ENCODE results near the gene OR51B2. TPM values are rescaled to one million over a fixed set of nuclear protein-coding genes. Genes with fewer than 3 reads are reported as not detected.

The OR51B2 gene
- total and polyA plus RNA-seq, 4 donors = 0.17 to 0.37 TPM; not detected in 2

GRCh38 chr11:5291207-5291838 is 32.8 kb downstream of the OR51B2 start:
- H3K27me3 ChIP-seq (ENCODE audit: control insufficient read depth in 4 of 4, insufficient read depth in 4 of 4, low read length in 3 of 4) = no peaks in the 10 kb centered on the region
- no peak overlapping the region for H3K4me3 ChIP-seq (ENCODE audit: low read depth in 1 of 3, low read length in 3 of 3)
- H3K36me3 ChIP-seq (ENCODE audit: control insufficient read depth in 4 of 4, insufficient read depth in 3 of 4, low read depth in 1 of 4, low read length in 3 of 4) = no peaks in the 10 kb centered on the region
- no peaks in the 10 kb centered on the region for H3K4me1 ChIP-seq (ENCODE audit: control insufficient read depth in 4 of 4, insufficient read depth in 4 of 4, low read length in 3 of 4)
- no peak for DNase-seq (ENCODE audit: low spot score)
- H3K9me3 ChIP-seq (ENCODE audit: control insufficient read depth in 4 of 4, low read length in 3 of 4) = no peaks in the 10 kb centered on the region
- no peak overlapping the region for H3K9ac ChIP-seq (ENCODE audit: low read depth in 1 of 2, low read length in 2 of 2)
- 81% methylated on average over 1 of the region's 1 CpG for whole genome bisulfite sequencing
- no peak overlapping the region for H3K27ac ChIP-seq (ENCODE audit: low read depth in 1 of 2, low read length in 2 of 2)
- TF ChIP-seq SP1 (IDR thresholded peaks at IDR 0.05) = no peak
- TF ChIP-seq RXRA (IDR thresholded peaks at IDR 0.05) = no peak
- peak; percentile 41 to 51 for TF ChIP-seq RAD21 (IDR thresholded peaks at IDR 0.05)
- TF ChIP-seq FOXA1 (IDR thresholded peaks at IDR 0.05) = no peak
- peak; percentile 31 for TF ChIP-seq CTCF (IDR thresholded peaks at IDR 0.05; ENCODE audit: low read depth, low read length, missing input control)
- TF ChIP-seq YY1 (IDR thresholded peaks at IDR 0.05) = no peak
- TF ChIP-seq ATF3 (IDR thresholded peaks at IDR 0.05) = no peak
- TF ChIP-seq FOXA2 (IDR thresholded peaks at IDR 0.05) = no peak

- Histone ChIP-seq H3K9me3 (ENCODE audit: control insufficient read depth in 4 of 4, low read length in 3 of 4) (no peaks in the 10 kb centered on the region), H3K9ac (ENCODE audit: low read depth in 1 of 2, low read length in 2 of 2) (no peak overlapping the region), H3K4me1 (ENCODE audit: control insufficient read depth in 4 of 4, insufficient read depth in 4 of 4, low read length in 3 of 4) (no peaks in the 10 kb centered on the region), H3K27me3 (ENCODE audit: control insufficient read depth in 4 of 4, insufficient read depth in 4 of 4, low read length in 3 of 4) (no peaks in the 10 kb centered on the region), H3K4me3 (ENCODE audit: low read depth in 1 of 3, low read length in 3 of 3) (no peak overlapping the region), H3K27ac (ENCODE audit: low read depth in 1 of 2, low read length in 2 of 2) (no peak overlapping the region), H3K36me3 (ENCODE audit: control insufficient read depth in 4 of 4, insufficient read depth in 3 of 4, low read depth in 1 of 4, low read length in 3 of 4) (no peaks in the 10 kb centered on the region)
- WGBS = 94% methylated on average over 1 of the region's 1 CpG
- TF ChIP-seq EGR1 (IDR thresholded peaks at IDR 0.05; ENCODE audit: low read depth in 2 of 2) (no peak), HNF4G (IDR thresholded peaks at IDR 0.05) (no peak), HNF4A (conservative IDR thresholded peaks at IDR 0.05) (no peak), JUND (IDR thresholded peaks at IDR 0.05) (no peak), YY1 (IDR thresholded peaks at IDR 0.05) (no peak), ZBTB33 (IDR thresholded peaks at IDR 0.05) (no peak), RAD21 (IDR thresholded peaks at IDR 0.05) (no peak), ATF3 (IDR thresholded peaks at IDR 0.05) (no peak)
- no peak for DNase-seq (ENCODE audit: low spot score)
These were observed 34.0 kb downstream of the OR51B2 start for GRCh38 chr11:5290106-5290505.

- Histone ChIP-seq H3K9me3 (ENCODE audit: control insufficient read depth in 4 of 4, low read length in 3 of 4) (no peaks in the 10 kb centered on the region), H3K27me3 (ENCODE audit: control insufficient read depth in 4 of 4, insufficient read depth in 4 of 4, low read length in 3 of 4) (no peaks in the 10 kb centered on the region), H3K9ac (ENCODE audit: low read depth in 1 of 2, low read length in 2 of 2) (no peak overlapping the region), H3K4me3 (ENCODE audit: low read depth in 1 of 3, low read length in 3 of 3) (no peak overlapping the region), H3K4me1 (ENCODE audit: control insufficient read depth in 4 of 4, insufficient read depth in 4 of 4, low read length in 3 of 4) (no peaks in the 10 kb centered on the region), H3K36me3 (ENCODE audit: control insufficient read depth in 4 of 4, insufficient read depth in 3 of 4, low read depth in 1 of 4, low read length in 3 of 4) (no peaks in the 10 kb centered on the region), H3K27ac (ENCODE audit: low read depth in 1 of 2, low read length in 2 of 2) (no peak overlapping the region)
- DNase-seq (ENCODE audit: low spot score) = no peak
- no peak for TF ChIP-seq MAX (IDR thresholded peaks at IDR 0.05)
- no peak for TF ChIP-seq HNF4A (conservative IDR thresholded peaks at IDR 0.05)
- TF ChIP-seq CTCF (IDR thresholded peaks at IDR 0.05; ENCODE audit: low read depth, low read length, missing input control) = no peak
- no peak for TF ChIP-seq FOXA1 (IDR thresholded peaks at IDR 0.05)
- no peak for TF ChIP-seq JUND (IDR thresholded peaks at IDR 0.05)
- TF ChIP-seq ATF3 (IDR thresholded peaks at IDR 0.05) = no peak
- TF ChIP-seq HNF4G (IDR thresholded peaks at IDR 0.05) = no peak
- no peak for TF ChIP-seq ZBTB33 (IDR thresholded peaks at IDR 0.05)
- no peak for TF ChIP-seq RXRA (IDR thresholded peaks at IDR 0.05)
These were observed 34.4 kb downstream of the OR51B2 start for GRCh38 chr11:5289696-5290095.
